NCI-H2171 (cell line): ENCODE results near the gene GBGT1.

Experiments
- DNase-seq: peaks from one replicate; lab custom pipeline; 2025; lab: John Stamatoyannopoulos, UW

Gene GBGT1

DNA sequence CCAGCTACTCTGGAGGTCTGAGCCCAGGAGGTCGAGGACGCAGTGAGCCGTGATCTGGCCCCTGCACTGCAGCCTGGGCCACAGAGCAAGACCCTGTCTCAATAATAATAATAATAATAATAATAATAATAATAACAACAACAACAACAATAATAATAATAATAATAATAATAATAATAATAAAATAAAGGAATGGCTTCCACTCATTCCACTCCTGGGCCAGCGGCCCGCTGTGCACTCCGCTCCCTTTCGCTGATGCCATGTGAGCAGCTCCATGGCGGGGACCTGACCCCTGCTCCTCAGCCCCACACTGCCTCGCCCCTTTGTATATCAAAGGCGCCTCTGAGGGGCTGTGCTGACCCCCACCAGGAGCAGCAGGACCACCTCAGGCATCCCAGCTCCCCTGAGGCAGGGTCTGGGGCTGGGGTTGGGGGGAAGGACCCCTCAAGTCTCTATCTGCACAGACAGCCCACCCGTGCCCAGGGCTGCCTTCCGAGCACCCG is 20.0 kb downstream of the GBGT1 start:
- no peak for DNase-seq

GRCh38 chr9:133142684-133143622 is 20.8 kb downstream of the GBGT1 start:
- no peak for DNase-seq

DNA sequence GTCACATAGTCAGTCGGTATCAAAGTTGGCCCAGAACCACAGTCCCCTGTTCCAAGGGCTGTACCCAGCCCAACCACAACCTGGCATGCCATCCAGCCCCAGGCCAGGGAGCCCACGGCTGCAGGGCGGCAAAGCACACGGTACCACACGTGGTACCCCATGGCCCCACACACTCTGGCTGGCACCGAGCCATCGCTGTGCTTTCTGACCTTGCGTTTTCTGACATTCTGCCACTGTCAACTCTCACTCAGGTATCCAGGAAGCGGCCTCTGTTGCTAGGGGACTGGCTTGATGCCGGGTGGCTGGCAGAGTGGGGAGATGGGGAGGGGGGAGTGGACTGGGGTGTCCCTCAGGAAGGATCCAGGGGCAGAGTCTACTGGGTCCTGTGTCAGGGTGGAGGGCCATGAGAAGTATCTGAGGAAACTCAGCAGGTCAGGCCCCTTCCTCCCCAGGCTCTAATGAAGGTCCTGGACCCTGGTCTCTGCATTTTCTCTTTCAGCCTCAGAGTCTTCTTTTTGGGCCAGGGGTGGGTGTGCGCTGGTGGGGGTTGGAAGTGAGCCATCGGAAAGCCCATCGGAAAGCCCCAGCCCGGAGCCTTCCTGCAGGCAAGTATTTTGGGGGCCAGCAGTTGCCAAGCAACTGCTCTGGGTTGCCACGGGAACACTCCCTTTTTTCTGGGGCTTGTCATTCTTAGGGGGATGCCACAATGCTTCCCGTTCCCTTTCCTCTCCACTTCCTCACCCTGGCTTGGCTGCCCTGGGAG is 21.7 kb downstream of the GBGT1 start:
- DNase-seq = no peak

GRCh38 chr9:133140606-133141005 is 23.1 kb downstream of the GBGT1 start:
- DNase-seq = no peak

GRCh38 chr9:133140174-133140505 is 23.6 kb downstream of the GBGT1 start:
- DNase-seq = no peak

- no peak for DNase-seq
Measured at GRCh38 chr9:133139246-133140173, 24.2 kb downstream of the GBGT1 start.

DNA sequence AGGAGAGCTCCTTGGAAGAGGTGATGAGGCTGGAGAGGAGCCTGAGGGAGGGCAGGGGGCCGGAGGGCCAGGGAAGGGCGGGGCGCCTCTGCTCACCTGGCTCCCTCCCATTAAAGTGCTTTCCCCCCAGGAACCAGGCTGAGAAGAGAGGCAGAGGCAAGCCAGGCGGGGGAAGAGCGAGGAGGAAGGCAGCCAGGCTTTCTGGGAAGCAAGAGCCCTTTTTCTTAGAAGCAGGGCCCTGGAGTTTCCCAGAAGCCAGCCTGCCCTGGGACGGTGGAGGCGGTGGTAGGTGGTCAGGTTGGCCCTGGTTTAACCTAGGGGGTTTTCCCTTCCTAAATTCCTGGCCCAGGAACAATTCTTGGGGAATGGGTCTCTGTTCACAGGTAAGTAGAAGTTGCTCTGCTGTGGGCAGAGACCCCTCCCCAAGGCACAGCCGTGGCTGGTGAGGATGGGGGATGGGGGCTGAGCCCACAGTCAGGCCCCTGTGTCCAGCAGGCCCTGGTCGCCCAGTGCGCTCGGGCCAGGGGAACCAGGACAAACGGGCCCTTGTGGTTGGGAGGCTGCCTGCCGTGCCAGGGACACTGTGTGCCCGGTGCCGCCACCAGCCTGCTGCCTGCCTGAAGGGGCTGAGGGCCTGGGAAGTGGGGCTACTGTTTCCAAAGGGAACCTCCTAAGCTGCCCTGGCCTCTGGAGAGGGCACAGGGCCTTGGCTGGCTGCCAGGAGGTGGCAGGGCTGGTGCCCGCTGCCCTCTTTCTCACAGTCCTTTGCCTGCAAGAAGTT is 26.1 kb downstream of the GBGT1 start:
- DNase-seq = no peak

GRCh38 chr9:133135146-133135745 is 28.5 kb downstream of the GBGT1 start:
- DNase-seq = no peak

GRCh38 chr9:133134388-133135145 is 29.1 kb downstream of the GBGT1 start:
- no peak for DNase-seq

GRCh38 chr9:133133681-133134387 is 29.9 kb downstream of the GBGT1 start:
- DNase-seq = peak; percentile 77

DNA sequence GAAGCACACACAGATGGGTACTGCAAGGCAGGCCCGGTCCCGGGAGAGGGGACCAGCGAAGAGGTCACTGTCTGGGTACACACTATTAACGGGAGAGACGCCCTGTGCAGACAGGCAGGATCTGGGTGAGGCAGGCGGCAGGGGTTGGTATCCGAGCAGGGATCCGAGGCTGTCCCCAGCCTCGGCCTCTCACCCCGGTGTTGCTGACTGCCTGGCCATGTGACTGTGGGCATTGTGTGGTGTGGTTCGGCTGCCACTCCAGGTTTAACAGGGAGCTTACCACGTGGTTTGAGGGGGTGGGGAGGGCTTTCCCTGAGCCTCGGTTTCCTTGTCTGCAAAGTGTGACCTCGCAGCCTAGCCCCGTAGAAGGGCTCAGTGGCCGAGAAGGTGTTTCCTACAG is 31.5 kb downstream of the GBGT1 start:
- peak; percentile 37 for DNase-seq

DNA sequence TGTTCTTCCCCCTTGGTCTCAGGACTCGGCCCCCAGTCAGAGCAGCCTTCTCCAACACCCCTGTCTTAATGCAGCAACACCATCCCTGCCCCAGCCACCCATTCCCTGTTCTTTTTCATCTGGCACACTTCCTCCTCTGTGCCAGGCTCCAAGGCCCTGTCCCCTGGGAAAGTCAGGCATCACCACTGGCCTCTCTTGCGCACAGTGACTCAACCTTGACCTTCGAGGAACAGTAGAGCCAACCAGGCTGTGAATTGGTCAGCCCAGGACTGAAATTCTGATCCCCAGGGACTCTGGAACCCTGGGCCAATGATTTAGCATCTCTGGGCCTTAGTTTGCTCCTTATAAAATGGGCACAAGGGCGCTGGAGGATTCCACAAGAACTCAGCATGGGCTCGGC is 32.2 kb downstream of the GBGT1 start:
- peak; percentile 32 for DNase-seq

DNA sequence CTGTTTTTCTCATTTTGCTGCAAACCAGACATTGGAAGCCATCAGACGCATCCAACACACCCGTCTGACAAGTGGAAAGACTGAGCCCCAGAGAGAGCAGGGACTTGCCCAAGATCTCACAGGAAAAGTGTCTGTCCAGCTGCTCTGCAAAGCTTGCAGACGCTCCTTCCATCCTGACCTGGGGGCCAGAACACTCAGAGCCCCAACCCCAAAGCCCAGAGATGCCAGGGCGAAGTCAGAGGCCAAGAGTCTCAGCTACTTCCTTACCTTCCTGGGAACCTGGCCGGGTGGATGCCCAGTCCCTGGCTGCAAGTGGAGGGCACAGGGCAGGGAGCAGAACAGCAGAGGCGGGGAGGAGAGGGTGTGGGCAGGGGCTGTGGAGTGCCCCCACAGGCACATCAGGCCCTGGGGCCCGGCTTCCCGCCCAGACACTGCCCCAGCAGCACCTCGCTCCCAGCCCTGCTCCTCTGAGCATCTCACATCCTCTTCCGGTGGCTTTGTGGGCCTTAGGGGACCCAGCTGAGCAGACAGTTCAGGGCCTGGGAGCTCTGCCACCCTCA is 32.9 kb downstream of the GBGT1 start:
- DNase-seq = no peak

- DNase-seq = no peak
Measured at GRCh38 chr9:133129001-133129795, 34.5 kb downstream of the GBGT1 start.

- no peak for DNase-seq
Measured at GRCh38 chr9:133128152-133128551, 35.6 kb downstream of the GBGT1 start.

DNA sequence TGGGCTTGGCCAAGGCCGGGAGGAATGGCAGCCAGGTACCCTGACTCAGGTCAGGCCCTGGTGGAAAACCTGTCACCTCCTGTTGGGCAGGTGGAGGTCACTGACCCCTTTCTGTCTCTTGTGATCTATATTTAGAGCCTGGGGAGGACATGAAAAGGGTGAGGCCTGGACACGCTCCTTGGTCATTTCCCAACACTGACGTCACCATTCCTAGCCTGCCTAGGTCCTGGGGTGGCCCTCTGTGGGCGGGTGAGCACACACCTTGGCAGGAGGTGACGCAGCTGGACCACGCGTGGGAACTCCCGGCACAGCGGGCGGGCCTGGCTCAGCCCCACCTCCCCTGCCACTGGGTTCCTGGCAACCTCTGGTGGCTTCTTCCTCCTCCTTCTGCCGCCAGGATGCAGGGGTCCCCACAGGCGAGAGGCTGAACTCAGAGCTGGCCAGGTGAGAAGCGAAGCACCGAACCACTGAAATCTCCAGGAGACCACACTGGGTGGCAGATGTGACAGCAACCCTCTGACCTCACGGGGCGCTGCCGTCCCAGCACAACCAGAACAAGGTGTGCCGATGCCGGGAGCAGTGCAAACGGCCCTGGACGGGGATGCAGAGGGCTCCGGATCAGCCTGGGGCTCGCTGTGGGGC is 36.3 kb downstream of the GBGT1 start:
- no peak for DNase-seq

DNA sequence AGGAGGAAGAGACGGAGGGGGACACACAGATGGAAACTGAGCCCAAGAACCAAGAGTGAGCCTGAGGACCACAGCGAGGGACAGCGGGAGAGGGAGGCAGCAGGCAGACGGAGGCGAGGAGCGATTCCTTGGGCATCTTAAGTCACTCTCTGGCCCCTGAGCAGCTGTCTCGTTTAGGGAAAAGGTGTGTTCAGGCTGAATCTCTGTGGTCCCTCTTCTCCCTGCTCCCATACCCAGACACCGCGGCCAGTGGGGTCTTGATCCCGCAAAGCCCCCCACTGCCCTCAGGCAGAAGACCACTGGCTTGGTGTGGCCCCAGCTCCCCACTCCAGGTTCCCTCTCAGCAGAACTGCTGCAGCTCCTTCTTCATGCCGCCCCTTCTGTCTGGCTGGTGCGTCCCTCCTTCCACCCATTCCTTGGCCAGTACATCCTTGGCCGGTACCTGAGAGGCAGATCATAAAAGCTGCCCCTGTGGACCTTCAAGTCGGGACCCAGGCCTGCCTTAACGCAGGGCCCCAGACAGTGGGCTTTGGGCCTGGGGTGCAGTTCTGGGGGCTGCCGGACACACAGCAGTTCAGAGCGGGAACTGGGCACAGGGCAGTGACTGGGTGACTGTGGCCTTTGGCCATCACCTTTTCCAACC is 36.9 kb downstream of the GBGT1 start:
- DNase-seq = no peak
